ENCODE results near the gene AKNA. TPM values are rescaled to one million over a fixed set of nuclear protein-coding genes. Genes with fewer than 3 reads are reported as not detected.

AKNA gene
- total and polyA plus RNA-seq, 2 experiments from 2014 or later, result 6.6 to 13.8 TPM

DNA sequence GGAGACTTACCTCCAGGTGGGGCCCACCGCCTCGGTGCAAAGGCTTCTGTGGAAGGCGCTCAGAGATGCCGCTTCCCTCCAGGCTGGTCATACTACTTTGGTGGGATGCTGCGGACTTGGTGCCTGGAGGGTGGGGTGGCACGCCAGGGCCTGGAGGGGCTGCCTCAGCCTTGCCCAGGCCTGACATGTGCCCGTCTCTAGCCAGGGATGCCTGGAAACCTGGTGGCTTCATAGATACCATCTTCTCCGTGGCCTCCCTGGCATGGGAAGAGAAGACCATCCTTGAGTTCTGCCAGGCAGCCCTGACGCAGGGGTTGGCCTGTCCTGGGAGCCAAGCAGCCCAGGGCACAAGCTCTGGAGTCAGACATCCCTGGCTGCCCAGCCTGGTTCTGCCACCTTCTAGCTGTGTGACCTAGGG lies 29.9 kb downstream of the AKNA start:
- Histone ChIP-seq H3K79me2 (no peaks in the 10 kb centered on the region), H2AFZ (no peak overlapping the region), H3K4me2 (no peak overlapping the region), H4K20me1 (ENCODE audit: insufficient read depth, poor library complexity, severe bottlenecking) (no peaks in the 10 kb centered on the region), H3K9me2 (replicated peaks; ENCODE audit: insufficient read depth) (no peaks in the 10 kb centered on the region), H3K27me3 (no peaks in the 10 kb centered on the region), H3K4me1 (ENCODE audit: insufficient read depth) (no peaks in the 10 kb centered on the region), H3K4me3 (no peak overlapping the region), H3K9me3 (ENCODE audit: low read depth) (no peaks in the 10 kb centered on the region), H3K27ac (no peak overlapping the region), H3K36me3 (replicated peaks; ENCODE audit: insufficient read depth, low read depth) (peaks cover 6% of the 10 kb centered on the region)
- TF ChIP-seq EZH2phosphoT487 (IDR thresholded peaks at IDR 0.05; ENCODE audit: low read depth, severe bottlenecking, unreplicated experiment) (no peak), CTCF (IDR thresholded peaks at IDR 0.05; ENCODE audit: poor library complexity) (no peak), EZH2 (IDR thresholded peaks at IDR 0.05; ENCODE audit: borderline replicate concordance) (no peak)
- WGBS (ENCODE audit: low lambda C conversion rate, missing lambda C conversion rate), result 98% methylated on average over 9 of the region's 9 CpGs
- DNase-seq (ENCODE audit: low spot score), result no peak

DNA sequence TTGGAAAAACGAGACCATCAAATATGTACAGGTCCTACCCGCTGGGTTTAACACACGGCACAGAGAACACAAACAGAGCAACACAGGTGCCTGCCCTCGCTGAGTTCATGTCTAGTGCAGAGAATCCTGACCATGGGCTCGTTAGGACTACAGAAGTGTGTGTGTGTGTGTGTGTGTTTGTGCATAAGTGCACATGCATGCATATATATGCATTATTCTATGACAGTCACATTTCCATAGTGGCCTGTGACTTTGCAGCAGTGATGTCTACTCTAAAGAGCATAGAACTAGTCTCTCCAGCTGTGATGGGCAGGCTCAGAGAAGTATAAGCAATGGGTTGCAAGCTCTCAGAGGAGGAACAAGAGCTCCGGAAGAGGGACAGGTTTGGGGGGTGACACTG lies 30.4 kb downstream of the AKNA start:
- Histone ChIP-seq H2AFZ (no peak overlapping the region), H3K27me3 (no peaks in the 10 kb centered on the region), H3K4me1 (ENCODE audit: insufficient read depth) (no peaks in the 10 kb centered on the region), H3K79me2 (no peaks in the 10 kb centered on the region), H3K36me3 (replicated peaks; ENCODE audit: insufficient read depth, low read depth) (peaks cover 4% of the 10 kb centered on the region), H3K9me3 (ENCODE audit: low read depth) (no peaks in the 10 kb centered on the region), H3K9me2 (replicated peaks; ENCODE audit: insufficient read depth) (no peaks in the 10 kb centered on the region), H3K4me2 (no peak overlapping the region), H3K4me3 (no peak overlapping the region), H4K20me1 (ENCODE audit: insufficient read depth, poor library complexity, severe bottlenecking) (no peaks in the 10 kb centered on the region), H3K27ac (no peak overlapping the region)
- no peak for DNase-seq (ENCODE audit: low spot score)
- TF ChIP-seq CTCF (IDR thresholded peaks at IDR 0.05; ENCODE audit: poor library complexity) (no peak), EZH2 (IDR thresholded peaks at IDR 0.05; ENCODE audit: borderline replicate concordance) (no peak), EZH2phosphoT487 (IDR thresholded peaks at IDR 0.05; ENCODE audit: low read depth, severe bottlenecking, unreplicated experiment) (no peak)
- 97% methylated on average over 6 of the region's 6 CpGs for WGBS (ENCODE audit: low lambda C conversion rate, missing lambda C conversion rate)

- H3K27me3 ChIP-seq, result no peaks in the 10 kb centered on the region
- no peak for TF ChIP-seq CTCF (IDR thresholded peaks at IDR 0.05; ENCODE audit: poor library complexity)
- no peak overlapping the region for H3K4me2 ChIP-seq
- no peaks in the 10 kb centered on the region for H4K20me1 ChIP-seq (ENCODE audit: insufficient read depth, poor library complexity, severe bottlenecking)
- no peaks in the 10 kb centered on the region for H3K9me2 ChIP-seq (replicated peaks; ENCODE audit: insufficient read depth)
- no peak overlapping the region for H3K27ac ChIP-seq
- 93% methylated on average over 6 of the region's 6 CpGs for WGBS (ENCODE audit: low lambda C conversion rate, missing lambda C conversion rate)
- DNase-seq (ENCODE audit: low spot score), result no peak
- H3K36me3 ChIP-seq (replicated peaks; ENCODE audit: insufficient read depth, low read depth), result peaks cover 4% of the 10 kb centered on the region
- H3K9me3 ChIP-seq (ENCODE audit: low read depth), result no peaks in the 10 kb centered on the region
- H3K79me2 ChIP-seq, result no peaks in the 10 kb centered on the region
- H3K4me1 ChIP-seq (ENCODE audit: insufficient read depth), result no peaks in the 10 kb centered on the region
- no peak overlapping the region for H3K4me3 ChIP-seq
- H2AFZ ChIP-seq, result no peak overlapping the region
Measured at GRCh38 chr9:114356792-114357191, 31.0 kb downstream of the AKNA start.

DNA sequence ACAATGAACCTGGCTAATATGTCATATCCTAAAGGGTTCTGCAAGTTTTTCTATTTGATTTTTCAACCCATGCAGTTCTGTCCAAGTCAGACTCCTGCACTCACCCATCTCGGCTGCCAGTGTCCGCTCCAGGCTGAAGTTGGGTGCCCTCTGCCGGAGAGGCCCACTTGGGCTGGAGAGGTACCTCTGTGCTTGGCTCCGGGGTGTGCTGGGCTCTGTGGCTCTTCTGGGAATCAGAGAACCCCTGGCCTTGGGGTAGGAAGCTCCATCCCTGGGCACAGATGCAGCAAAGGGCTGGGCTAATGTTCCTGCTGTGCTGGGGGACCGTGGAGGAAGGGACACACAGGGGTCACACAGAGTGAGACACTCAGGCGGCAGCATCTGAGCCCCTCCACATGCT lies 32.0 kb downstream of the AKNA start:
- Histone ChIP-seq H3K27ac (no peak overlapping the region), H3K9me2 (replicated peaks; ENCODE audit: insufficient read depth) (no peaks in the 10 kb centered on the region), H3K79me2 (no peaks in the 10 kb centered on the region), H4K20me1 (ENCODE audit: insufficient read depth, poor library complexity, severe bottlenecking) (no peaks in the 10 kb centered on the region), H3K4me2 (no peak overlapping the region), H2AFZ (no peak overlapping the region), H3K36me3 (replicated peaks; ENCODE audit: insufficient read depth, low read depth) (no peaks in the 10 kb centered on the region), H3K4me1 (ENCODE audit: insufficient read depth) (no peaks in the 10 kb centered on the region), H3K27me3 (no peaks in the 10 kb centered on the region), H3K4me3 (no peak overlapping the region), H3K9me3 (ENCODE audit: low read depth) (no peaks in the 10 kb centered on the region)
- TF ChIP-seq CTCF (IDR thresholded peaks at IDR 0.05; ENCODE audit: poor library complexity), result no peak
- TF ChIP-seq EZH2 (IDR thresholded peaks at IDR 0.05; ENCODE audit: borderline replicate concordance), result no peak
- TF ChIP-seq EZH2phosphoT487 (IDR thresholded peaks at IDR 0.05; ENCODE audit: low read depth, severe bottlenecking, unreplicated experiment), result no peak
- 95% methylated on average over 6 of the region's 6 CpGs for WGBS (ENCODE audit: low lambda C conversion rate, missing lambda C conversion rate)
- DNase-seq (ENCODE audit: low spot score), result no peak

All from hepatocyte (in vitro differentiated cells).